Hepatocyte (in vitro differentiated cells): Measurements from ENCODE around the gene NXNL1. TPM values are rescaled to one million over a fixed set of nuclear protein-coding genes. Genes with fewer than 3 reads are reported as not detected.

ENCODE experiments used
- DNase-seq: peaks from one replicate; pipeline ENCODE4 v3.0.0-alpha.2; 2016; ENCODE audit warnings: low spot score
- H2AFZ ChIP-seq: fragments of 200-600 bp; sonication (generic); 2 replicates; pipeline ENCODE4 v1.6.0; 2016; ENCODE audit warnings: antibody characterized with exemption, mild to moderate bottlenecking
- H3K27ac ChIP-seq: fragments of 200-600 bp; sonication (generic); 2 replicates; pipeline ENCODE4 v1.5.1; 2016; ENCODE audit warnings: mild to moderate bottlenecking
- H3K27me3 ChIP-seq: fragments of 200-600 bp; sonication (generic); 2 replicates; pipeline ENCODE4 v1.6.1; 2016
- H3K36me3 ChIP-seq: fragments of 200-600 bp; sonication (generic); replicated peaks from 2 replicates; pipeline ENCODE4 v1.5.1; 2016; ENCODE audit warnings: low read depth; ENCODE audit not compliant: insufficient read depth
- H3K4me1 ChIP-seq: fragments of 200-600 bp; sonication (generic); 2 replicates; pipeline ENCODE4 v1.5.1; 2016; ENCODE audit warnings: mild to moderate bottlenecking, moderate library complexity; ENCODE audit not compliant: insufficient read depth
- H3K4me2 ChIP-seq: fragments of 200-600 bp; sonication (generic); 2 replicates; pipeline ENCODE4 v1.6.0; 2016
- H3K4me3 ChIP-seq: fragments of 200-600 bp; sonication (generic); 2 replicates; pipeline ENCODE4 v1.5.1; 2016; ENCODE audit warnings: mild to moderate bottlenecking
- H3K79me2 ChIP-seq: fragments of 200-600 bp; sonication (generic); 2 replicates; pipeline ENCODE4 v1.6.0; 2017; ENCODE audit warnings: mild to moderate bottlenecking
- H3K9me2 ChIP-seq: fragments of 200-600 bp; sonication (generic); replicated peaks from 2 replicates; pipeline ENCODE4 v1.6.0; 2017; ENCODE audit warnings: mild to moderate bottlenecking; ENCODE audit not compliant: insufficient read depth
- H3K9me3 ChIP-seq: fragments of 200-600 bp; sonication (generic); 2 replicates; pipeline ENCODE4 v1.5.1; 2016; ENCODE audit warnings: low read depth, mild to moderate bottlenecking
- H4K20me1 ChIP-seq: fragments of 200-600 bp; sonication (generic); 2 replicates; pipeline ENCODE4 v1.6.0; 2016; ENCODE audit warnings: mild to moderate bottlenecking; ENCODE audit not compliant: insufficient read depth, poor library complexity, severe bottlenecking
- EZH2 ChIP-seq: fragments of 200-600 bp; sonication (generic); IDR thresholded peaks from 2 replicates; pipeline ENCODE4 v1.6.1; 2016; ENCODE audit warnings: antibody characterized with exemption, mild to moderate bottlenecking, borderline replicate concordance
- EZH2phosphoT487 ChIP-seq: fragments of 200-600 bp; sonication (generic); IDR thresholded peaks from one replicate; pipeline ENCODE4 v1.6.1; 2018; ENCODE audit warnings: antibody characterized with exemption, mild to moderate bottlenecking, low read depth, moderate library complexity; ENCODE audit not compliant: unreplicated experiment, severe bottlenecking
- WGBS: methylation state at CpG from one replicate; pipeline ENCODE4 v1.1.6; 2016; ENCODE audit warnings: low lambda C conversion rate; ENCODE audit errors: missing lambda C conversion rate; 5-methylcytosine and 5-hydroxymethylcytosine counted together
- polyA plus RNA-seq: library from polyadenylated mRNA; unstranded; fragments of >200 nt; fragmentation: Nextera tagmentation; extraction: Ambion mirVana; gene quantifications from 2 replicates; pipeline ENCODE4 v1.2.1, GENCODE V29; 2016
- total RNA-seq: library from RNA; depleted of rRNA; stranded (reverse); fragments of >200 nt; gene quantifications from 2 replicates; pipeline ENCODE4 v1.2.3, GENCODE V29; 2014
- TF ChIP-seq, protein P1 (sequence below): fragments of 200-600 bp; sonication (generic); IDR thresholded peaks from 2 replicates; pipeline ENCODE4 v1.5.1; 2016; ENCODE audit warnings: antibody characterized with exemption, mild to moderate bottlenecking; ENCODE audit not compliant: poor library complexity

The NXNL1 gene
- total and polyA plus RNA-seq, 2 experiments from 2014 or later: not detected

DNA sequence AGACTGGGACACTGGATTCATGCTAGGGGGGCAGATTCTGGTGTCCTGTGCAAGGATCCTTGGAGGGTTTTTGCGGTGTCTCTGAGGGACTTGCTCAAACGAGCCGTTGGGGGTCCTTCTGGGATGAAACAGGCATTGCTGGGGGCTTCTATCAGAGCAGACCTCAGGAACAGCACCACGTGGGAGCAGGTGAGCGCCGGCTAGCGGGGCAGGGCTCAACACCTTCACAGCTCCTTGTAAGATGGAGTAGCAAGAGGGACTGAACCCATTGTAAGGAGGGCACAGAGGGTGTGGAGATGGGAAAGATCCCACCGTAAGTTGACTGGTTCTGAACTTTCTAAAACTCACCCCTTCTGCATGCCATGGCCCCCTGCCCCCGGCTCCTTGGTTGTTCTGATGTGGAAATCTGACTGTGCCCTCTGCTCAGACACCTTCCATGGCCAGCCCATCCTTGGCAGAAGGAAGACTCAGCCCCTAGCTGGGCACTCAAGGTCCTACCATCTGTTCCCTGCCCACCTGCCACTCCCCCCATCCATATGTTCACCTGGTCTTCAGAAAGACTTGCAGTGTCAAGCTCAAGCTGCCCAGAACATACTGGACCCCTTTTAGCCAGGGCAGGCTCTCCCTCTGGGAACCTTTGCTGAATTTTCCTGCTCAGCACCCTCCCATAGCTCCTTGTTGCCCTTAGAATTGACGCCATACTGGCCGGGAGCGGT, 10.8 kb upstream of the NXNL1 start:
- Histone ChIP-seq H3K36me3 (no peaks in the 10 kb centered on the region), H3K9me2 (no peaks in the 10 kb centered on the region), H3K4me3 (peak overlapping the region; percentile 60), H3K79me2 (peaks cover 12% of the 10 kb centered on the region), H3K4me1 (peaks cover 15% of the 10 kb centered on the region), H3K4me2 (peak overlapping the region; percentile 93), H2AFZ (no peak overlapping the region), H3K27ac (no peak overlapping the region), H3K27me3 (no peaks in the 10 kb centered on the region), H4K20me1 (no peaks in the 10 kb centered on the region), H3K9me3 (no peaks in the 10 kb centered on the region)
- 60% methylated on average over 12 of the region's 12 CpGs for WGBS
- DNase-seq: no peak
- TF ChIP-seq EZH2phosphoT487 (no peak), EZH2 (no peak)
- TF ChIP-seq, protein P1, sequence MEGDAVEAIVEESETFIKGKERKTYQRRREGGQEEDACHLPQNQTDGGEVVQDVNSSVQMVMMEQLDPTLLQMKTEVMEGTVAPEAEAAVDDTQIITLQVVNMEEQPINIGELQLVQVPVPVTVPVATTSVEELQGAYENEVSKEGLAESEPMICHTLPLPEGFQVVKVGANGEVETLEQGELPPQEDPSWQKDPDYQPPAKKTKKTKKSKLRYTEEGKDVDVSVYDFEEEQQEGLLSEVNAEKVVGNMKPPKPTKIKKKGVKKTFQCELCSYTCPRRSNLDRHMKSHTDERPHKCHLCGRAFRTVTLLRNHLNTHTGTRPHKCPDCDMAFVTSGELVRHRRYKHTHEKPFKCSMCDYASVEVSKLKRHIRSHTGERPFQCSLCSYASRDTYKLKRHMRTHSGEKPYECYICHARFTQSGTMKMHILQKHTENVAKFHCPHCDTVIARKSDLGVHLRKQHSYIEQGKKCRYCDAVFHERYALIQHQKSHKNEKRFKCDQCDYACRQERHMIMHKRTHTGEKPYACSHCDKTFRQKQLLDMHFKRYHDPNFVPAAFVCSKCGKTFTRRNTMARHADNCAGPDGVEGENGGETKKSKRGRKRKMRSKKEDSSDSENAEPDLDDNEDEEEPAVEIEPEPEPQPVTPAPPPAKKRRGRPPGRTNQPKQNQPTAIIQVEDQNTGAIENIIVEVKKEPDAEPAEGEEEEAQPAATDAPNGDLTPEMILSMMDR: no peak

DNA sequence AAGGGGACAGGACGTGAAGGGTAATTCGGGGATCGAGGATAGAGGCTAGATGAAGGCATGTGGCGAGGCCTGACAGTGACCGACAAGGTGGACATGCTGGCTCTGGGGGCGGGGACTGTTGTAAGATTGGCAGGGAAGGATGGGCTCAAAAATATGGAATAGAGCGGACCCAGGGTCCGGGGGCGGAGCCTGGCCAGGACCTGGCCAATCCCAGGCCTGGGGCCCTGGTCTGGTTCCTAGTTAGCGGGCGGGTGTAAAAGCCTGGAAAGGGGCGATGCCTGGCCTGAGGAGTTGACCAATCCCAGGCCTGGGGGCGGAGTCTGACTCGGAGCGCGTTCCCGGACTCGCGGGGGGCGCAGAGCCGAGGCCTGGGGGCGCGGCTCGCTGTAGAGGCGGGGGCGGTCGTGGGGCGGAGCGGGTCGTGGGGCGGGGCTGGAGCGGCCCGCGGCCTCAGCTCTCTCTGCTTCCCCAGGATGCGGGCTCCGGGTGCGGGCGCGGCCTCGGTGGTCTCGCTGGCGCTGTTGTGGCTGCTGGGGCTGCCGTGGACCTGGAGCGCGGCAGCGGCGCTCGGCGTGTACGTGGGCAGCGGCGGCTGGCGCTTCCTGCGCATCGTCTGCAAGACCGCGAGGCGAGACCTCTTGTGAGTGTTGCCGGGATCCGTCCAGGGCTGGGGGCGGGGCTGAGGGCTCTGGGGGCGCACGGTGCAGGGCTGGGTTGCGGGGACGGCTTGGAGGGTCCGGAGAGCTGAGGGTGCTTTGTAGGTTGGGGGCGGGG, 9.5 kb upstream of the NXNL1 start, which contains the start of gene SLC27A1:
Gene SLC27A1 (plus strand): TSS at position 457 of the 774 bp plus-strand sequence. CDS start 17 bp downstream, at position 474.
- H3K27ac ChIP-seq: peak within 1 kb of the TSS; percentile 84
- TF ChIP-seq EZH2: no peak
- TF ChIP-seq EZH2phosphoT487: no peak
- TF ChIP-seq, protein P1: no peak

GRCh38 chr19:17469481-17470067, 8.8 kb upstream of the NXNL1 start:
- TF ChIP-seq EZH2phosphoT487 (no peak), EZH2 (no peak)
- TF ChIP-seq, protein P1: no peak
- peaks cover 12% of the 10 kb centered on the region for H3K79me2 ChIP-seq
- H4K20me1 ChIP-seq: no peaks in the 10 kb centered on the region
- peaks cover 15% of the 10 kb centered on the region for H3K4me1 ChIP-seq
- peak overlapping the region; percentile 40 for H3K4me3 ChIP-seq
- peak overlapping the region; percentile 81 for H2AFZ ChIP-seq
- peak overlapping the region; percentile 94 for H3K4me2 ChIP-seq
- no peaks in the 10 kb centered on the region for H3K27me3 ChIP-seq
- WGBS: 3% methylated on average over 16 of the region's 31 CpGs
- peak overlapping the region; percentile 84 for H3K27ac ChIP-seq
- H3K9me3 ChIP-seq: no peaks in the 10 kb centered on the region
- DNase-seq: peak; percentile 96
- no peaks in the 10 kb centered on the region for H3K36me3 ChIP-seq
- no peaks in the 10 kb centered on the region for H3K9me2 ChIP-seq

More for the DNA sequence above, 9.5 kb upstream of the NXNL1 start, which contains the start of gene SLC27A1:
- Histone ChIP-seq H3K79me2 (peaks cover 12% of the 10 kb centered on the region), H4K20me1 (no peaks in the 10 kb centered on the region), H3K27me3 (no peaks in the 10 kb centered on the region), H3K36me3 (no peaks in the 10 kb centered on the region), H2AFZ (peak within 1 kb of the TSS; percentile 81), H3K4me3 (peak within 1 kb of the TSS; percentile 60), H3K9me3 (no peaks in the 10 kb centered on the region), H3K4me2 (peak within 1 kb of the TSS; percentile 94), H3K4me1 (peaks cover 15% of the 10 kb centered on the region), H3K9me2 (no peaks in the 10 kb centered on the region)
- DNase-seq: peak; percentile 100
- WGBS: 2% methylated on average over 29 of the region's 67 CpGs
